K562 (cell line): ENCODE data around the gene SUFU. TPM values are rescaled to one million over a fixed set of nuclear protein-coding genes. Genes with fewer than 3 reads are reported as not detected.

Experiments
- POLR2H ChIP-seq: IDR thresholded peaks from 2 replicates; pipeline ENCODE4 v1.6.1; 2016; ENCODE audit warnings: missing genetic modification characterization, low read depth, mild to moderate bottlenecking, control low read depth, missing compliant biosample characterization, moderate library complexity
- RAD21 ChIP-seq, 2 experiments: fragments of 250-450 bp in 1 of 2; fragments of 450-650 bp in 1 of 2; sonication (Bioruptor Pico) in 1 of 2; formaldehyde crosslinking in 1 of 2; IDR thresholded peaks in 1 of 2; conservative IDR thresholded peaks in 1 of 2; 2 replicates each; pipeline versions ENCODE4 v1.4.0 to v1.8.0; 2020 to 2022; ENCODE audit warnings: mild to moderate bottlenecking in 2 of 2, moderate library complexity in 1 of 2
- SMAD4 ChIP-seq: fragments of 250-450 bp; sonication (Bioruptor Pico); conservative IDR thresholded peaks from 2 replicates; pipeline ENCODE4 v1.8.0; 2021; ENCODE audit warnings: inconsistent platforms, mild to moderate bottlenecking, moderate library complexity
- TARDBP ChIP-seq: fragments of 450-650 bp; IDR thresholded peaks from 2 replicates; pipeline ENCODE4 v1.6.1; 2016
- polyA plus RNA-seq, 8 experiments: library from polyadenylated mRNA; depleted of rRNA in 4 of 8; stranded (reverse) in 5 of 8; unstranded in 3 of 8; fragments of >200 nt; fragmentation: Nextera tagmentation in 2 of 8; fragmentation: Illumina TruSeq in 1 of 8; extraction: Ambion mirVana in 2 of 8; extraction: Trizol in 1 of 8; gene quantifications; 2 replicates each; pipeline versions ENCODE4 v1.2.1 to v1.2.3, GENCODE V29; 2011 to 2014; ENCODE audit warnings: inconsistent platforms in 1 of 8, missing spikeins in 1 of 8
- total RNA-seq, 7 experiments: library from RNA; depleted of rRNA in 6 of 7; stranded (reverse); fragments of >200 nt in 6 of 7; fragmentation: Illumina TruSeq in 2 of 7; extraction: Trizol in 2 of 7; gene quantifications; 2 replicates each; pipeline versions ENCODE4 v1.2.1 to v1.2.3, GENCODE V29; 2011 to 2021; ENCODE audit warnings: low replicate concordance in 1 of 7
- TF ChIP-seq, protein P1 (sequence below), 2 experiments: fragments of 450-650 bp in 1 of 2; sonication (generic) in 1 of 2; formaldehyde crosslinking in 1 of 2; IDR thresholded peaks; 2 replicates each; pipeline versions ENCODE4 v1.7.1 to v1.9.0; 2016 to 2022; ENCODE audit warnings: inconsistent platforms in 1 of 2, mild to moderate bottlenecking in 1 of 2, missing genetic modification reagents in 1 of 2
- TF ChIP-seq, protein P2 (sequence below): fragments of 450-650 bp; IDR thresholded peaks from 2 replicates; pipeline ENCODE4 v1.6.1; 2018; ENCODE audit not compliant: partially characterized antibody

Gene SUFU
- total and polyA plus RNA-seq, 9 of the 15 experiments (the other 6 are each of a cell fraction or from before 2014, with no cell fraction given), result 0.59 to 6.3 (median 0.82) TPM

DNA sequence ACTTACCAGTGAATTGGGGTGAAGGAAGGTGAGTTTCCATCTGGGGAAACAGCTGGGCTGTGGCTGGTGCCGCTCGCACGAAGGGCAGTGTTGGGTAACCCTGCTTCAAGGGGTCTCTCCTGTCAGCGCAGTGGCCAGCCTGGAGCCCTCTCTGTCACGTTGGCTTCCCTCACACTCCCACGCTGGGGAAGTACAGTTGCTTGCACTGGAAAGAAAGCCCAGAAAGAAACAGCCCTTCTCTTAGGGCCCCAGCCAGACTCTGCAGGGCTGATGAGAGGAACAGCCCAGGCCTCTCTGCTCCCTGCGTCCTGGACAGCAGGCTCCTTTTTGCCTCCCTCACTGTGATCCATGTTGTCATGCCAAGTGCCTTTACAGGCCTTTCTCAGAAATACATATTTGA, 100.2 kb downstream of the SUFU start (continued):
- TF ChIP-seq, protein P1, sequence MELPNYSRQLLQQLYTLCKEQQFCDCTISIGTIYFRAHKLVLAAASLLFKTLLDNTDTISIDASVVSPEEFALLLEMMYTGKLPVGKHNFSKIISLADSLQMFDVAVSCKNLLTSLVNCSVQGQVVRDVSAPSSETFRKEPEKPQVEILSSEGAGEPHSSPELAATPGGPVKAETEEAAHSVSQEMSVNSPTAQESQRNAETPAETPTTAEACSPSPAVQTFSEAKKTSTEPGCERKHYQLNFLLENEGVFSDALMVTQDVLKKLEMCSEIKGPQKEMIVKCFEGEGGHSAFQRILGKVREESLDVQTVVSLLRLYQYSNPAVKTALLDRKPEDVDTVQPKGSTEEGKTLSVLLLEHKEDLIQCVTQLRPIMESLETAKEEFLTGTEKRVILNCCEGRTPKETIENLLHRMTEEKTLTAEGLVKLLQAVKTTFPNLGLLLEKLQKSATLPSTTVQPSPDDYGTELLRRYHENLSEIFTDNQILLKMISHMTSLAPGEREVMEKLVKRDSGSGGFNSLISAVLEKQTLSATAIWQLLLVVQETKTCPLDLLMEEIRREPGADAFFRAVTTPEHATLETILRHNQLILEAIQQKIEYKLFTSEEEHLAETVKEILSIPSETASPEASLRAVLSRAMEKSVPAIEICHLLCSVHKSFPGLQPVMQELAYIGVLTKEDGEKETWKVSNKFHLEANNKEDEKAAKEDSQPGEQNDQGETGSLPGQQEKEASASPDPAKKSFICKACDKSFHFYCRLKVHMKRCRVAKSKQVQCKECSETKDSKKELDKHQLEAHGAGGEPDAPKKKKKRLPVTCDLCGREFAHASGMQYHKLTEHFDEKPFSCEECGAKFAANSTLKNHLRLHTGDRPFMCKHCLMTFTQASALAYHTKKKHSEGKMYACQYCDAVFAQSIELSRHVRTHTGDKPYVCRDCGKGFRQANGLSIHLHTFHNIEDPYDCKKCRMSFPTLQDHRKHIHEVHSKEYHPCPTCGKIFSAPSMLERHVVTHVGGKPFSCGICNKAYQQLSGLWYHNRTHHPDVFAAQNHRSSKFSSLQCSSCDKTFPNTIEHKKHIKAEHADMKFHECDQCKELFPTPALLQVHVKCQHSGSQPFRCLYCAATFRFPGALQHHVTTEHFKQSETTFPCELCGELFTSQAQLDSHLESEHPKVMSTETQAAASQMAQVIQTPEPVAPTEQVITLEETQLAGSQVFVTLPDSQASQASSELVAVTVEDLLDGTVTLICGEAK (IDR thresholded peaks at IDR 0.05), result no peak
- TF ChIP-seq, protein P1 (CRISPR knock-in tag; IDR thresholded peaks at IDR 0.05), result no peak
- TF ChIP-seq RAD21 (CRISPR knock-in tag; conservative IDR thresholded peaks at IDR 0.05 in 1 of 2, IDR thresholded peaks at IDR 0.05 in 1 of 2) (no peak), POLR2H (no peak), SMAD4 (no peak), TARDBP (no peak)
- TF ChIP-seq, protein P2, sequence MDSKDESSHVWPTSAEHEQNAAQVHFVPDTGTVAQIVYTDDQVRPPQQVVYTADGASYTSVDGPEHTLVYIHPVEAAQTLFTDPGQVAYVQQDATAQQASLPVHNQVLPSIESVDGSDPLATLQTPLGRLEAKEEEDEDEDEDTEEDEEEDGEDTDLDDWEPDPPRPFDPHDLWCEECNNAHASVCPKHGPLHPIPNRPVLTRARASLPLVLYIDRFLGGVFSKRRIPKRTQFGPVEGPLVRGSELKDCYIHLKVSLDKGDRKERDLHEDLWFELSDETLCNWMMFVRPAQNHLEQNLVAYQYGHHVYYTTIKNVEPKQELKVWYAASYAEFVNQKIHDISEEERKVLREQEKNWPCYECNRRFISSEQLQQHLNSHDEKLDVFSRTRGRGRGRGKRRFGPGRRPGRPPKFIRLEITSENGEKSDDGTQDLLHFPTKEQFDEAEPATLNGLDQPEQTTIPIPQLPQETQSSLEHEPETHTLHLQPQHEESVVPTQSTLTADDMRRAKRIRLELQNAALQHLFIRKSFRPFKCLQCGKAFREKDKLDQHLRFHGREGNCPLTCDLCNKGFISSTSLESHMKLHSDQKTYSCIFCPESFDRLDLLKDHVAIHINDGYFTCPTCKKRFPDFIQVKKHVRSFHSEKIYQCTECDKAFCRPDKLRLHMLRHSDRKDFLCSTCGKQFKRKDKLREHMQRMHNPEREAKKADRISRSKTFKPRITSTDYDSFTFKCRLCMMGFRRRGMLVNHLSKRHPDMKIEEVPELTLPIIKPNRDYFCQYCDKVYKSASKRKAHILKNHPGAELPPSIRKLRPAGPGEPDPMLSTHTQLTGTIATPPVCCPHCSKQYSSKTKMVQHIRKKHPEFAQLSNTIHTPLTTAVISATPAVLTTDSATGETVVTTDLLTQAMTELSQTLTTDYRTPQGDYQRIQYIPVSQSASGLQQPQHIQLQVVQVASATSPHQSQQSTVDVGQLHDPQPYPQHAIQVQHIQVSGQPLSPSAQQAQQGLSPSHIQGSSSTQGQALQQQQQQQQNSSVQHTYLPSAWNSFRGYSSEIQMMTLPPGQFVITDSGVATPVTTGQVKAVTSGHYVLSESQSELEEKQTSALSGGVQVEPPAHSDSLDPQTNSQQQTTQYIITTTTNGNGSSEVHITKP, result no peak
